PC-9 (cell line): ENCODE data around the gene LRRC43.

Source experiments
- CTCF ChIP-seq: fragments of 200-600 bp; sonication (generic); conservative IDR thresholded peaks from 2 replicates; pipeline ENCODE4 v1.6.1; 2017; ENCODE audit warnings: mixed run types, antibody characterized with exemption, mild to moderate bottlenecking, moderate library complexity
- EZH2 ChIP-seq: fragments of 200-600 bp; sonication (generic); IDR thresholded peaks from 2 replicates; pipeline ENCODE4 v1.8.0; 2017; ENCODE audit warnings: antibody characterized with exemption, low read depth

GRCh38 chr12:122204167-122205052 lies 21.5 kb downstream of the LRRC43 start:
- no peak for TF ChIP-seq CTCF
- no peak for TF ChIP-seq EZH2
